T1000 (cell line): ENCODE measurements around the gene KCNK5.

Source experiments
- DNase-seq: peaks from one replicate; lab custom pipeline; 2025; ENCODE audit warnings: mixed read lengths; lab: John Stamatoyannopoulos, UW

KCNK5 gene

DNA sequence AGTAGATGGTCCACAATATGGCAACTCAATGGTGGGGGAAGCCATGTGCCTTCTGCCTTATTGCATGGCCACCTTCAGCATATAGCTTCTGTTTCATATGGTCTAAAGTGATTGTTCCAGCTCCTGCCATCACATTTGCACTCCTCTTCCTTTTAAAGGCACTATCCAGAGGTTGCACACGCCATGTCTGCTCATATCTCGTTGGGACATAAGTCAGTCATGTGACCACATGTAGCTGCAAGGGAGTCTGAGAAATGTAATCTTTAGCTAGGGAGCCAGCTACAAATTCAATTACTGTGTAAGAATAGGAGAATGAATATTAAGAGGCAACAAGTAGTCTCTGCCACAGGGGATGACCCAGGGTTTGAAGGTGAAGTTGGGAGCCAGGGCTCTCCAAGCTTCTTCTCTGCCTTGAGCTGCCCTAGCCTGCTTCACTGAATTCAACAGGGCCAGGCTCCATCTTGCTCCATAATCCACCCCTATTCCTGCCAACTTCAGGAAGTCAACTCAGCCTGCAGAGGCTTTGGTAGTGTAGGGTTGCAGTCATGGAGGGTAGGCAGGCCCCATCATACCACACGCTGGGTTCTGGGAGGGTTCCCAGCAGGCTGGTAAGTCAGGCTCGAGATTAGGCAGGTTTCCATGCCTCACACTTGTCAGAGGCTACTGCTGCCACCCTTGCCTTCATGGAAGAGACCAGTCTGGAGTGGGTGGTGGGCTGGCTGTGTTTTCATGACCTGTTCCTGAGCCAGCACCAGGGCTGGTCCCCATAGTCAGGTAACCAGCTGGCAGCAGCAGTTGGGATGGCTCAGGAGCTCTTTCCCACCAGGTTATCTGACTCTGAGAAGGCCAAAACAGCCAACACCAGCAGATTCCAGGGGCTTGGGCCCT is 57.5 kb downstream of the KCNK5 start:
- no peak for DNase-seq

DNA sequence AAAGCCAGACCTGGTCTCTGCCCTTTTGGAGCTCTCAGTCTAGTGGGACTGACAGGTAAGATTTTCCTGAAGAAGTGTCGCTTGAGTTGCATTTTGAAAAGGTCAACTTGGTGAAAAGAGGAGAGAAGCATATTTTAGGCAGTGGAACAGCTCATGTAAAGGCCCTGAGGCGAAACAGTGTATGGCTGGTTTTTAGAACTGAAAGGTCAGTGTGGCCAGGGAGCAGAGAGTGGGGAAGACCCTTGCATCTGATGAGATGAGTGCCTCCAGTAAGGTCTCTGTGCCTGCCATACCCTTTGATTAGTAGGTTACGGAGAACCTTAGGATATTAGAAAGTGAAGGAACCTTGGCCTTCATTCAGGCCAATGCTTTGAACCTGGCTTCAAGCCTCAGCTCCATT is 58.4 kb downstream of the KCNK5 start:
- DNase-seq = no peak

DNA sequence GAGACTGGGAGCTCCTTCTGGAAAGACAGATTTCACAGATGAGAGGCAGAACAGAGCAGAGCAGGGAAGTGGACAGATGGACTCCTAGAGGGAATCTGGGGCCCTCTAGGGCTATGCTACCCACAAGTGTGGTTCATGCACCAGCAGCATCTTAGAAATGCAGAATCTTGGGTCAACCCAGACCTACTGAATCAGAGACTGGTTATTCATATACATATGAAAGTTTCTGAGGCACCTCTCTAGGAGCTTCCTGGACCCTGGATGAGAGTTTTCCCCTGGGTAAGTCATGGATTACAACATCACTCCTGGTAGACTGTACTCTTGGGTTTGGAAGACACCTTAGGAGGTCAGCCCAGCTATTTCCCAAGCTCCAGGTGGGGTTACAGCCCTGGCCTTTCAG is 58.9 kb downstream of the KCNK5 start:
- DNase-seq = no peak

DNA sequence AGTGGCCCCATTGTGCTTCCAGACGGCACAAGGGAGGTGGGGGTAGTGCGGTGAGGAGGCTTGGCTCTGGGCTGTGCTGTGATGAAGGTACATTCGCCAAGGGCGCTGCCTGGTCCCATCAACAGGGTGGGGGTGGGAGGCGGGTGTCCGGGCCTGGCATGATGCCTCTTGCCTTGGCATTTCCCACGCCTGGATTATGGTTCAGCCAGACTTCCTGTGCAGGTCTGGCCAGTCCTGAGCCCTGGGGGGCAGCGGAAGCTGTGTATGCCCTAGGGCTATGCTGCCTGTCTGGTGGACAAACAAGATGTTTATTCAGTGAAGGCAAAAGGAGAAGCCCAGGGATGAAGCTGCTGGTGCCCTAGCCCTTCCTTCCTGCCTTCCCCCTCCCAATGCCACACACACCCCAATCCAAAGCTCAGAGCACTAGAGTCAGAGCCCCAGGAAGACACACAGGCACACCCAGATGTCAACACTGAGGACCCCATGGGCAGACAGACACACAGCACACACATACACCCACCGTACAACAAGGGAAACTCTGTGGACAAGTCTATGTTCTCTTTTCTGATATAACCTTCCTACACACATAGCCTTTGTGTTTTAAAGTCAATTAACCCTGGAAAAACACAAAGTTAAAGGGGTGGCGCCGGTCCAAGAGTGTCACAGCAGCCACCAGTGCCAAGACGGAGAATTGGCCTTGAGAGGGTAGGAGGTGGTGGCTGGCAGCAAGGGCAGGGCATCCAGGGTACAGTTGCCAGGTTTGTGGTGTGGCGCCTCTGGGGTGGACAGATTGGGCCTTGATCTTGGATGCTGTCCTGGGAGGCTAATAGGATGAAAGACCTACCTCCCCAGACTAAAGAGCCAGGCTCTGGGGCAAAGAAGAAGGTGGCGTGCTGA is 59.6 kb downstream of the KCNK5 start:
- no peak for DNase-seq

DNA sequence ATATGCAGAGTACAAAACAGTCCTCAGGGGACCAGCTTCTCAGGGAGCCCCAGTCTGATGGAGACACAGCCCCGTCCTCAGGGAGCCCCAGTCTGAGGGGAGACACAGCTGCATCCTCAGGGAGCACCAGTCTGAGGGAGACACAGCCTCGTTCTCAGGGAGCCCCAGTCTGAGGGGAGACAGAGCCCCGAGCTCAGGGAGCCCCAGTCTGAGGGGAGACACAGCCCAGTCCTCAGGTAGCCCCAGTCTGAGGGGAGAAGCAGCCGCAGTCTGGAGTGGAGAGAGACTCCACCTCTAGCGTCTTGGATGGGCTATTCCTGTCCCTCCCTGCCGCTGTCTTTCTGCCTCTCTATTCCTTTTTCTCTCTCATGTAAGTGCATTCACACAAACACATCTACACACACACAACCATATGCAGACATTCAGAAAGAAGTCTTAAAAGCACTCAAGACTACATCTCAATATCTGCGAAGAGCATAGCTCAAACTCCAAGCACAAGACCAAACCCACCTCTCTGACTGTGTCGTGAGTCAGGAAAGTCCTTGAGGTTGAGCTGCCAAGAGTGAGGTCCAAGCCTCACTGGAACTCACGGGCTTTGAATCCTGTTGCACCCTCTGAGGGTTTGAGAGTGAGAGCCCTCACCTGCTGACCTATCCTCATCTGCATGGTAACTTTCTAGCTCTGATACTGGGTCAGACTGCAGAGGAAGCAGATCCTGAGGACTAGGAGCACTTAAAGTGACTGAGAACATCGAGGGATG is 61.2 kb downstream of the KCNK5 start:
- no peak for DNase-seq

DNA sequence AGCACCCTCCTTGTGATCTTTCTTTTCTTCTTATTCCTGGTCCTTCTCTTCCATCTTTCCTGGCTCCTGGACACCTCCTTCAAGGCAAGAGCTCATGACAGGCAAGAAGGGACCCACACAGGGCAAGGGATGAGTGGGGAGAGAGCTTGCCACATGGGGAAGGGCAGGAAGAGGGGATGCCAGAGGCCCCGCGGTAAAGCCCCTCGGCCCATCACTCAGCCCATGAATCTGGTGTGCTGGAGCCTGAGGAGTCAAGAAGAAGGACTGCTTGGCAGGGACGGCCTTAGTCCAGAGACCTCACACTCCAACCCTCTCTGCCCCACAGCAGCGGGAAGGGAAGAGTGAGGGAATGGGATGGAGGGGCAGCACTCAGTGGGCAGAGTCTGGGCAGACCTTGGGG is 62.0 kb downstream of the KCNK5 start:
- no peak for DNase-seq

DNA sequence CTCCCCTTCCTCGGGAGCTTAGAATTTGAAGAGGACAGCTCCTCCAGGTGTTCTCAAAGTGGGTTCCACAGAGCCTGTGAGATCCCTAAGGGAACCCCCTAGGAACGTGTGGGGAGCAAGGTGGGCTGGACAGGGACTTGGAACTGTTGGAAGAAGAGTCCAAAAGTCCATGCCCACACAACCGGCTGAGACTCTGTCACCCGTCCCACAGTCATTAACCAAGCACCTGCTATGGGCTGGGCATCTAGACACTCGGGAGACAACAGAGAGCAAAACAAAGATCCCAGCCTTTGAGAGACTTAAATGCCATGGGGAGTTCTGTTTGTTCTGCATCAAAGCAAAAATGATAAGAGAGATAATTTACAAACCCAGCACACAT is 62.4 kb downstream of the KCNK5 start:
- DNase-seq = no peak

DNA sequence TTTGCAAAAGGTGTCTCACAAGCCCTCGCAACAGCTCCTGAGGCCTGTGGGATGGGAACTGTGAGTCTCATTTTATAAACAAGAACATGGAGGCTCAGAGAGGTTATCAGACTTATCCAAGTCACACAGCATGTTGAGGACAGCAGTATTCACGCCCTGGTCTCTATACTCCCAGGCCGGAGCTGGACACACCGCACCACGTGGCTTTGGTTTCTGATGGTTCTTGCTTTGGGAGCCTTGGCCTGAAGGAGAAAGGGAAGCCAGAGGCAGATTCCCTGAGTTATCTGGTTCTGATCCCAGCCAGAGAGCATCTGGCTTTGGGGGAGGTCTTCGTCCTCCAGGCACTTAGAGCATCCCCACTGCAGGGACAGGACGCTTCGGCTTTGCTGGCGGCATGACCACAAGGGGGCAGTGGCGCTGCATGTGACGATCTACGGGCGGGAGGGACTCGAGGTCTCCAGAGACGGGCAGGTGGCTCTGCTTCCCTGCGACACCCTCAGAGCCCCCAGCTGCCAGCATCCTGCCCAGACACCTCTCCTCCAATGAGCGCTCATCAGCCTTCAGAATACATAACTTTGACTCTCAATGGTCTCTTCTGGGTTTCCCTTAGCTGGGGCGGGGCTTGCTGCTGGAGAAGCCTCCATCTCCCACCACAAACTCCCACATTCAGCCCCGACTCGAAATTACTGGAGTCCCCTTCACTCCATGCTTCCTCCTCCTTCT is 62.9 kb downstream of the KCNK5 start:
- DNase-seq = no peak

DNA sequence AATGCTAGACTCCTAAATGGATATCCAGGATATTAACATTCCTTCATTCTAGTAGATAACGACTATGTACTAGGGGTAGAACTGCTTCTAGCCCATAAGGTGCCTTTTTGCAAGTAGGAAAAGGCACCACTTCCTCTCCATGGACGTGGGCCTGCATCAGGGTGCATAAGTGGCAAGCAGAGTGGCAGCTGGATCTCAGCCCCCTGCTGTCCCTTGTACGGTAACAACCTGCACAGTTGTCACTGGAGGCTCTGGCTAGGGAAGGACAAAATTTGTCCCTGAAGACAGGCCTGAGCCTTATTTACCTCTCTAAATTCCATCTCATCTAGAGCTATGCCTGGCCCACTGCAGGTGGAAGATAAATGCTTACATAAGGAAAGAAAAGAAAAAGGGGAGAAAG is 71.8 kb downstream of the KCNK5 start:
- DNase-seq = no peak

DNA sequence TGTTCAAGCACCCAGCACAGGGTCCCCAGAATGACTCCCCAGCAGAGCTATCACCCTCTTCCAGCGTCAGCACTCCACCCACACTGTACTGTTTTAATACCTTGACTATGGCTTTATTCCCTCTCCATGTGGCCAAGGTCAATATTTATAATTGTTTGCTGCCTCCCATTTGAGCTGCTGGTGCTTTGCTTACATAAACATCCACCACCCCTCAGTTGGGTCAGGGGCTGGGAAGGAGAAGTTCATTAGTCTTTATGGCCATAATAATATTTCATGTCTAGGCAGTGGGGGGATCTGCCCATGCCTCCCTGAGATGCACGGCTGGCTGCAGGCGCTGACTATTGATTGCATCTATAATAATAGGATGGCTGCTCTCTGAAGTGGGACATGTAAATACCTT is 72.5 kb downstream of the KCNK5 start:
- no peak for DNase-seq

DNA sequence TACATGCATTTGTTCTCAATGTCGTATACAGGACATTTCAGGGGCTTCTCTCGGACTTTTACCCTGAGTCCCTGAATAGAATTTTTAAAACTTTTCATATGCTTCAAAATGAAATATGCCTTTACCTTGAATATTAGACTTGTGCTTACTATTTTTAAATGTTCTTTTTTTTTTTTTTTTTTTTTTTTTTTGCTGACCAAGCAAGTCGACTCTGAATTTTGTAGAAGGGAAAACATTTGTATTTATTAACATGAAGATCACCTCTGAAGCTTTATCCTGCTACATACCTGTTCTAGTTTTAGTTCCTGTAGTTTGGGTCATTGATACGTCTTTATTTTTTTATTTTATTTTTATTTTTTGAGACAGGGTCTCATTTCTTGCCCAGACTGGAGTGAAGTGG is 74.6 kb downstream of the KCNK5 start:
- DNase-seq = no peak

DNA sequence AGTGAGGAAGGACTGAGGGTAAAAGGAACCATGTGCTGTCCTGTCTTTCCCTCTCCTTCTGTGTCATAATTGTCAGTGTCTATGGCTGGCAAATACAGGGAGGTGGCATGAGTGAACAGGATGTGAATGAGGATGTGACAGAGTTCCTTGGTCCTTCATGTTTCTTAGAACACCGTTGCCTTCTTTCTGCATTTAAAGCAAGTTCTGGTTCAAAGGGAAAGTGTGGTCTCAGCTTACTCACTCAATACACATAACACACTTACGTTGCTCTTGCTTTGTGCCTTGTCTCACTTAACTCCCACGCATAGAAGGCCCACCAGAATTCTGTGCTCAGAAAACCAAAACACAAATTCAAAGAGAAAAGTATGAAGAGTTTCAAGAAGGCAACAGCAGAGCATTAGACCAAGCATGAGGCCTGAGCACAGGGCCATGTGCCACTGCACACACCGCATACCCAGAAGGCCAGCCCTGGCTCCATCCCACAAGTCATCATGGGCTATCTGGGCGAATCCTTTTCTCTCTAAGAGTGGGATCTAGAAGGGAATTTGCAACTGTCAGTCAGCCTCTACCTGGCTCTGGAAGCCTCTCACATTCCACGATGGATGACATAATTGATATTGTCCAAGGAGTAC is 75.4 kb downstream of the KCNK5 start:
- no peak for DNase-seq

DNA sequence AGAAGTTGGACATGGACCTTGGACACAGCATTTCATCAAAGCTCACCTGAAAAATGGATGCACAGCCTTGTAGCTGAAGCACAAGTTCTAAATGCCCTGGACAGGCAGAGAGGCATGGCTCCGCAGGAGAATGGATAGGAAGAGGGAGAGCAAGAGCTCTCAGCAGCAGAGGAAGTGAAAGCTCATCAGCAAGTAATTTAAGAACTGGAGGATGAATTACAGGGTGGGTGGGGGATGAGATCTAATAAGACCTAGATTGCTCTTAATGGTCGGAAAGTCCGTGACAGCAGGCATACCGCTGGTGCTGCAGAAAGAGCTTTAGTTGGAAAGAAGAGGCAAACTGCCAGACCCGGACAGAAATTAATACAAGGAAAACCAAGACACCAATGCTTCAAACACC is 77.0 kb downstream of the KCNK5 start:
- no peak for DNase-seq

DNA sequence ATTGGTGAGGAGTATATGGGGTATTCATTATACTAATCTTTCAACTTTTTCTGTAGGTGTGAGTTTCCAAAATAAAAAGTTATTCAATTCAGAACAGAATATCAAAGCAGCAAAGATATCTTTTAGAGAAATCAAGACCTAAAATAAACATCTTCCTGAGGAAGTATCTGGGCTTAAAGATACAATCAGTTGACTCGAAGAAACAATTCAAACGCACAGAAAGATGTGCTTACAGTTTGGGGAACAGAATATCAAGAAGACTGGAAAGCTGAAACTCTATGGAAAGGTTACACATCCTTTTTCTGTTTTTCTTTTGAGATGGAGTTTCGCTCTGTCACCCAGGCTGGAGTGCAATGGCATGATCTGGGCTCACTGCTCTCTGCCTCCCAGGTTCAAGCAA is 78.1 kb downstream of the KCNK5 start:
- DNase-seq = no peak

DNA sequence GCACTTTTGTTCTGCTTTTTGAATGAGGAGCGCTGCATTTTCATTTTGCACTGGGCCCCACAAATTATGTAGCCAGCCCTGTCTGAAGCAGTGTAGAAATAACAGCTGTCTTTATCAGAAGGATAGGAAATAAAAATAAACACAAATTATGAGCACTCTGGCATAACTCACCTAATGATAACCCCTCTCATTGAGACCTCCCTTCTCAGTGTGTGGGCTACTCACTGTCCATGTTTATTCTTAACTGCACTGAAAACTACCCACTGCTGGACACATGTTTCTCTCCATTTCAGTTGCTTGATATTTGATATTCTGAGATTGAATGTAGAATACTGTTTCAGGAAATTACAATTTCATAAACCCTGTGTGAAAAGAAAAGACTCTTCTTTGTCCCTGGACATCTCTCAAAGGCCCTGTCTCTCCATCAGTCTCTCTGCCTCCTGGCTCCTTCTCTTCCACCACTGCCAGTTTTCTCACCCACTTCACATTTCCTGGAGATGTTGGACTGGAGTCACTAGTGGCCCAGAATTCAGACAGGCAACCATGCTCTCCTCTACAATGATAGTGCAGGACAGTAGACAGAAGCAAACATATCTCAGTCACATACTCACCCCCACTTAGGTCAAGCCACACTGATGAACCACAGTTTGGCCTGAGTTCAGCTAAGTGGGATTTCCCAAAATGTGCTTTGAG is 84.6 kb downstream of the KCNK5 start:
- DNase-seq = no peak

DNA sequence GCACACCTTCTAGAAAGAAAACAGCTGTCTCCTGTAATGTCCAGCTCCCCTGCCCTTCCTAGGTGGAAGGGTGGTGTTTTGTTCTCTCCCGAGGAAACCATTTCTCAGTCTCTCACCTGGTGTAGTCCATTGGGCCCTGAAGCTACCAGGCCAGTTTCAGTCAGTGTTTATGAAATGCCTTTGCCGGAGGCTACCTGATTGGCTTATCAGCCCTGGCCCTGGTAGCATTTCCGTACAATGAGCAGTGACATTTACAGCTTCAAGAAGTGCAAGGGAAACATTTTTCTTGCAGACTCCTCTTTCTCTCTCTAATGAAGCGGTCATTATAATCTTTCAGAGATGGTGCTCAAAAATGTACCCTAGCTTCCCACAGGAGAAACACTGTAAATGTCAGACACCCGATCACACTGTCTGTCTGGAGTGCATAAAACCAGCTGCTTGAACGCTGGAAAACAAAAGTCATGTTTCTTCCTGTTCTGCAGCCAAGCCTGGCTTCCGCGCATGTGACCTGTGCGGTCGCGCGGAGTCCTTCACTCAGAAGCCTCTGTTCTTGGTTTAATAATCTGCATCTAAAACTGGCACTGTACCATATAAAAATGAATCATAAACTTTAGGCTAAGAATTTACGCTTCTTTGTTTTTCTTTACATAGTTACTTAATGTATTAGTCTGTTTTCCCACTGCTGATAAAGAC is 85.9 kb downstream of the KCNK5 start:
- no peak for DNase-seq

DNA sequence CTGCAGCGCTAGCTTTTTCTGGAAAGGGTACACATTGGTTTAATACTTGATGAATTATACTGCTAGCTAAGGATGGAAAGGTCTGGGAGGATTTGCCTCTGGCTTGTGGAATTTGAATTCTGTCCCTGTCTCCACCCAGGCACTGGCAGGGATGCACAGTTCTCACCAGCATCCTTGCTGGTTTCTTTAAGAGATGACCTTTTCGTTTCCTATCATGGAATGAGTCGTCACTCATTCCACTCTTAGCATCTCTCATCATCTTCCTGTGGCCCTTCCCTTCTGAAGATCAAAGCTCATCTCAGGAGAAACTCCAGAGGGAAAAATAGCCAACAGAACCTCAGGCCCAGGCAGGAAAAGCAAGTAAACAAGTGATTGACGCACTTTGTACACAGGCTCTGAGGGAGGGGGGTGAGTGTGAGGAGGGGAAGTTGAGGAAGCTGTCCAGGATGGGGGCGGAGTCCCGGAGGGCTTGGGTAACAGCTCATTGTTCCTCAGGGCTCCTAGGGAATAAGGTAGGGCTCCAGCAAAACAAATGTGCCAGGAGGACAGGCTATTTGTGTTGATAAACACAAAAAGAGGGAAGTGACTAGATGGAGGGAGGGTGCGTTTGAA is 88.6 kb downstream of the KCNK5 start:
- no peak for DNase-seq
